Measurements from ENCODE around the gene INO80.
A peak's percentile ranks its signal among the peaks of the same experiment; 100 is the strongest.

INO80 gene

DNA sequence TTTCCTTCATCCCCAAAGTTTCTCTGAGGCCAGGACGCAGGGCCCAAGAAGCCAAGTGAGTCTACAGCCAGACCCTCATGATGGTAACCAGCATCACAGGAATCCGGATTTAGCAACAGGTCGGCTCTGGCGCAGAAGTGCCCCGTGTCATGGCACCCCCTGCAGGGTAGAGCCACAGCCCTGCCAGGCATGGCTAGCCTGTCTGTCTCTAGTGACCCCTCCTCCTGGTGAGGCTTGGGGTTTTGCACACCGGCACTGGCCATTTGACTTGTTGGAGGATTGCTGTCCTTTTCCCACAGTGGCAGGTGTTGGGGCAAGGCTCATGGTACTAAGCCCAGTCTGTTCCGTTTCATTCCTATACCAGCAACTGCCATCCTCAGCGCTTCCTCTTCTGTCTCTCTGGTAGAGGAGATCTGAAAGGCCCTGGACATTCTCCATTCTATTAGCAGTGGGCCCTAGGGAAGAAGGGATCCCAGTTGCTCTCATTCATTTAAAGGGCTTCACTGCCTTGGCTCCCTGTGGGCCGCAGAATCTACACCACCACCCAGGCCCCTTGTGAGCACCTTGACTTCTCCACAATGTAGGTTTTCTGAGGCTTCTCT is 172.2 kb downstream of the INO80 start:
- TF ChIP-seq, protein P1, sequence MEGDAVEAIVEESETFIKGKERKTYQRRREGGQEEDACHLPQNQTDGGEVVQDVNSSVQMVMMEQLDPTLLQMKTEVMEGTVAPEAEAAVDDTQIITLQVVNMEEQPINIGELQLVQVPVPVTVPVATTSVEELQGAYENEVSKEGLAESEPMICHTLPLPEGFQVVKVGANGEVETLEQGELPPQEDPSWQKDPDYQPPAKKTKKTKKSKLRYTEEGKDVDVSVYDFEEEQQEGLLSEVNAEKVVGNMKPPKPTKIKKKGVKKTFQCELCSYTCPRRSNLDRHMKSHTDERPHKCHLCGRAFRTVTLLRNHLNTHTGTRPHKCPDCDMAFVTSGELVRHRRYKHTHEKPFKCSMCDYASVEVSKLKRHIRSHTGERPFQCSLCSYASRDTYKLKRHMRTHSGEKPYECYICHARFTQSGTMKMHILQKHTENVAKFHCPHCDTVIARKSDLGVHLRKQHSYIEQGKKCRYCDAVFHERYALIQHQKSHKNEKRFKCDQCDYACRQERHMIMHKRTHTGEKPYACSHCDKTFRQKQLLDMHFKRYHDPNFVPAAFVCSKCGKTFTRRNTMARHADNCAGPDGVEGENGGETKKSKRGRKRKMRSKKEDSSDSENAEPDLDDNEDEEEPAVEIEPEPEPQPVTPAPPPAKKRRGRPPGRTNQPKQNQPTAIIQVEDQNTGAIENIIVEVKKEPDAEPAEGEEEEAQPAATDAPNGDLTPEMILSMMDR (conservative IDR thresholded peaks at IDR 0.05; ENCODE audit: low read depth, low read length): no peak
- DNase-seq (ENCODE audit: low read depth): no peak
- no peak overlapping the region for H3K4me3 ChIP-seq (ENCODE audit: low read depth, low read length)

DNA sequence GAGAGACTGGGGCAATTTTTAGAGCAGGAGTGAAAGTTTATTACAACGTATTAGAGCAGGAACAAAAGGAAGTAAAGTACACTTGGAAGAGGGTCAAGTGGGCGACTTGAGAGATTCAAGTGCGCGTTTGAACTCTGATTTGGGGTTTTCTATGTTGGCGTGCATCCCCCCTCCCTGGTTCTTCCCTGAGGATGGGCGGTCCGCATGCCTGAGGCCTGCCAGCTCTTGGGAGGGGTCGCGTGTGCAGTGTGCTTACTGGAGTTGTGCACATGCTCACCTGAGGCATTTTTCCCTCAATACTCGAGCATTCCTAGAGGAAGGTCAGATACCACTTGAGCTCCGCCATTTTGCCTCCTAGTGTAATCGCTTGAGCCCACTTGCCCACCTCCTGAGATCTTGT is 173.2 kb downstream of the INO80 start:
- DNase-seq (ENCODE audit: low read depth): no peak
- TF ChIP-seq, protein P1 (conservative IDR thresholded peaks at IDR 0.05; ENCODE audit: low read depth, low read length): no peak
- no peak overlapping the region for H3K4me3 ChIP-seq (ENCODE audit: low read depth, low read length)

DNA sequence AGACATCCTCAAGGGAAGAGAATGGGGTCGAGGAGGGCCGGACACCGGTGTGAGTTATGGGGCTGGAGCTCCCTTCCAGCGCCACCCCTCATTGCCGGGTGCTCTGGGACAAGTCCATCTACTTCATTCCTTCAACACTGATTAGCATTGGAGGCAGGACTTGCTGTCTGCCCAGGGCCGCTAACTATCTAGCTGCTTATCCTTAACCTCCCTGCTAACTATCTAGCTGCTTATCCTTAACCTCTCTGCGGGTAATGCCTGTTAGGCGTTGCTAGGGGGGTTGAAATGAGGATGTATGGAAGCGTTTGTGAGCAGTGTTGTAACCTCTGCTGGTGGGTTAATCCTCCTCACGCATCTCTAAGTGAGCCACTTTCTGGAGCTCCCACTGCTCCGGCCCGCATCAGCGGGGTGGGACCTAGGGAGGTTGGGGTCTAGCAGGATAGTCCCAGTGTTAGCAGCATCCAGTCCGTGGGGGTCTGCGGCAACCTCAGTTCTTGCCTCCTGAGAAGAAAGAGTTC is 173.7 kb downstream of the INO80 start:
- DNase-seq (ENCODE audit: low read depth): no peak

DNA sequence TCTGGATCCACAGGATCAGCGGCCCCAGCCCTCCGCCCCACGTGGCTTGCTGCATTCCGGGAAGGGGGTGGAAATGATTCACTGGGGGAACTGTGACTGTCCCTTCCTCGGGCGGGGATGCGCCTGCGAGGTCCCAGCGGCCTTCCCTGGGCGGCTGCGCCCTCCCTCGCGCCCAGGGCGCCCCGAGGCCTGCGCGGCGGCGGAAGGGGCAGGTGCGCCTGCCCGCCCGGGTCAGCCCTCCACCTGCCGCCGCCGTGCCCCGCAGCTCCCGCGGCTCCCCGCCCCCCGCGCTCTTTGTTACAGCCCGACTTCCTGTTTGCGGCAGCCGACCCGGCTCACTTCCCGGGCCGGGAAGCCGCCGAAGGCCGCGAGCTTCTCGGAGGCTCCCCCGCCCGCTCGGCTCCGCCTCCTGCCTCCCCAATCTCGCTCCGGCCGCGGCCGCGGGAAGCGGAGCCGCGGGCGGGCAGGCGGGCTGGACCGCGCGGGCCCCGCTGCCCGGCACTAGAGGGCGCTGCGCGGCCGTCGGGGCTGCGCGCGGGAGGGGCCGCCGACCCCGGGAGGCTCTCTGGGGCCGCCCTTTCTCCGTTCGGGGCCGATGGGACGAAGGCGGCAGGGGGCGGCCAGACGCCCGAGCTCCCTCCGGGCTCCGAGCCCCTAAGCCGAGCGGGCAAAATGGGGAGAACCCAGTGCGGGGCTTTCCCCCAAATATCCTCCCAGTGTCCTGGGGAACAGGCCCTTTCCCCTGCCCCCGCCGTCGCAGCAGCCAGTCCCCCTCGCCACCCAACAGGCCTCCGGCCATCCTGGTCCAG is 174.3 kb downstream of the INO80 start:
- TF ChIP-seq, protein P1 (conservative IDR thresholded peaks at IDR 0.05; ENCODE audit: low read depth, low read length): peak; percentile 29
- peak; percentile 67 for DNase-seq (ENCODE audit: low read depth)
- H3K4me3 ChIP-seq (ENCODE audit: low read depth, low read length): peak overlapping the region; percentile 60

More for the DNA sequence above, 173.7 kb downstream of the INO80 start:
- peak overlapping the region; percentile 60 for H3K4me3 ChIP-seq (ENCODE audit: low read depth, low read length)
- TF ChIP-seq, protein P1 (conservative IDR thresholded peaks at IDR 0.05; ENCODE audit: low read depth, low read length): peak; percentile 0

DNA sequence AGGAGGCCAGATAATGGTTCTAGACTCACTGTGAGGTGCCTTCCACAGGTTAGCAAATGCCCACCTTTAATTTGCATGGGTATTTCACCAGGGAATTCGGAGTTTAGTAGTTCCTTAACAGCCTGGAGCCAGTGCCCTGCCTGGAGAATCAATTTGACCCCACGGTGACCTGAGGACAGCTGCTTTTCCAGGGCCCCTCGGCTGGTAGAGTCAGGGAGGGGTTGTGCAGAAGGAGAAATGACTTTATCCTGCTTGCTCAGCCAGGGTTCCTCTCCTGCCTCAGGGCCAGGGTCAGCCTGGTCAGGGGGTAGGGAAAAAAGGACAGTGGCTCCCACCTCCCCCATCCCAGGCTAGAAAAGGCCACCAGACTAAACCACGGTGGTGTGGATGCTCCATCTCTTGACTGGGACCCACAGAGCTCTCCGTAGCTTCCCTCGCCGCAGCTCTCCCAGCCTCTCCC is 175.0 kb downstream of the INO80 start:
- DNase-seq (ENCODE audit: low read depth): no peak
- TF ChIP-seq, protein P1 (conservative IDR thresholded peaks at IDR 0.05; ENCODE audit: low read depth, low read length): no peak
- H3K4me3 ChIP-seq (ENCODE audit: low read depth, low read length): peak overlapping the region; percentile 52

DNA sequence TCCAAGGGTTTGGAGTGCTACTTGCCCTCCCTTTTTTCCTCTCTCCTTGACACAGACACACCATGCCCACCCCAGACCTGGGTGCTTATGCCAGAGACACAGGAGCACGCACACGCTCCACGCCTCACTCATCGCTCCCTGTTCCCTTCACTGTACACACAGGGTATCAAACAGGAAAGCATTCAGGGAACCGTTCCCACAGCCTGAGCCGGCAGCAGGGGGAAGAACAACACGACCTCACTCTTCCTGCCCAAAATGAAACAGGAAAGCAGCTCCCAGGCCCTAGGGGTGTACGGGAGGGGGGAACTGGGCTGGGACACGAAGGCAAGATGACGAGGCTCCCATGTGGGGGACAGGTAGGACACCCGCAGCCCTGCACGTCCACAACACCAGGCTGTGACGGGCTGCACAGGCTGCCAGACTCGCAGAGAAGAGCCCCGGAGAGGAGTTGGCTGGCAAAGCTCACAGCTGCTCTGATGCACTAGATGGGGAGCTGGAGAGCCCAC is 175.7 kb downstream of the INO80 start:
- TF ChIP-seq, protein P1 (conservative IDR thresholded peaks at IDR 0.05; ENCODE audit: low read depth, low read length): no peak
- DNase-seq (ENCODE audit: low read depth): no peak
- H3K4me3 ChIP-seq (ENCODE audit: low read depth, low read length): no peak overlapping the region

Measured in choroid plexus epithelial cell (primary cell).